AG04449 (cell line): ENCODE data around the gene CDC14A.

Source experiments
- CTCF ChIA-PET: fragments of 350-600 bp; formaldehyde crosslinking; extraction: SDS; loops from one replicate; lab custom pipeline; 2021; ENCODE audit warnings: antibody characterized with exemption; lab: Yijun Ruan, JAX
- POLR2A ChIA-PET: fragments of 400-600, 350-600 bp; formaldehyde crosslinking; extraction: SDS; loops from one replicate; lab custom pipeline; 2020; ENCODE audit warnings: antibody characterized with exemption, inconsistent platforms; lab: Yijun Ruan, JAX
- DNase-seq: peaks from one replicate; pipeline ENCODE4 v3.0.0-alpha.2; 2010; ENCODE audit warnings: low read depth, low spot score
- H3K4me3 ChIP-seq: 2 replicates; pipeline ENCODE4 v1.5.1; 2011; ENCODE audit warnings: low read depth, mild to moderate bottlenecking, control low read depth, low read length
- TF ChIP-seq, protein P1 (sequence below): IDR thresholded peaks from one replicate; pipeline ENCODE4 v1.5.1; 2011; ENCODE audit warnings: mild to moderate bottlenecking, moderate library complexity, low read length, control low read depth, inconsistent platforms; ENCODE audit not compliant: insufficient read depth; ENCODE audit errors: missing control alignments

CDC14A gene

GRCh38 chr1:100441146-100441545 lies 88.8 kb downstream of the CDC14A start:
- no peak for DNase-seq
- ChIA-PET POLR2A (no interaction called here), CTCF (interaction anchor here (1.0 to 5.8 kb wide), 4 partner anchors 10 to 21 kb away, joined by 3 to 38 read pairs (median 4); no protein-coding TSS in a partner anchor)
- TF ChIP-seq, protein P1, sequence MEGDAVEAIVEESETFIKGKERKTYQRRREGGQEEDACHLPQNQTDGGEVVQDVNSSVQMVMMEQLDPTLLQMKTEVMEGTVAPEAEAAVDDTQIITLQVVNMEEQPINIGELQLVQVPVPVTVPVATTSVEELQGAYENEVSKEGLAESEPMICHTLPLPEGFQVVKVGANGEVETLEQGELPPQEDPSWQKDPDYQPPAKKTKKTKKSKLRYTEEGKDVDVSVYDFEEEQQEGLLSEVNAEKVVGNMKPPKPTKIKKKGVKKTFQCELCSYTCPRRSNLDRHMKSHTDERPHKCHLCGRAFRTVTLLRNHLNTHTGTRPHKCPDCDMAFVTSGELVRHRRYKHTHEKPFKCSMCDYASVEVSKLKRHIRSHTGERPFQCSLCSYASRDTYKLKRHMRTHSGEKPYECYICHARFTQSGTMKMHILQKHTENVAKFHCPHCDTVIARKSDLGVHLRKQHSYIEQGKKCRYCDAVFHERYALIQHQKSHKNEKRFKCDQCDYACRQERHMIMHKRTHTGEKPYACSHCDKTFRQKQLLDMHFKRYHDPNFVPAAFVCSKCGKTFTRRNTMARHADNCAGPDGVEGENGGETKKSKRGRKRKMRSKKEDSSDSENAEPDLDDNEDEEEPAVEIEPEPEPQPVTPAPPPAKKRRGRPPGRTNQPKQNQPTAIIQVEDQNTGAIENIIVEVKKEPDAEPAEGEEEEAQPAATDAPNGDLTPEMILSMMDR: no peak
- H3K4me3 ChIP-seq: no peak overlapping the region

DNA sequence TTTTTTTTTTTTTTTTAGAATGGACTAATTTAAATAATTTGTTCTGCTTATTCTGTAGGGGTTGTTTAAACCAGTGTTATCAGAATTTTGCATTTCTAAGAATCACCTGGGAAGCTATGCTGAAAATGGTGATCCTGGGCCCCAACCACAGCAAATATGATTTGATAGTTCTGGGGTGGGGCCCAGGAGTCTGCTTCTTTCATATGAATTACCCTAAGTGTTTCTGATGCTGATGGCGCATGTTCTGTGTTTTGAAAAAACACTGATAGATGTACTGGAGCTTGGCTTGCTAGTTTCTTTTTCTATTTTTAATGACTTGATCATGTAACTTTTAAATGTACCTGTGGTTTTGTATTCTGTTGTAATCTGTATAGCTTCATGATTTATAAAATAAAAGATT lies 89.3 kb downstream of the CDC14A start:
- ChIA-PET POLR2A (no interaction called here), CTCF (interaction anchor here (1.2 to 5.8 kb wide), 3 partner anchors 13 to 20 kb away, joined by 3 to 38 read pairs (median 4); no protein-coding TSS in a partner anchor)
- H3K4me3 ChIP-seq: no peak overlapping the region
- TF ChIP-seq, protein P1: no peak
- DNase-seq: no peak

DNA sequence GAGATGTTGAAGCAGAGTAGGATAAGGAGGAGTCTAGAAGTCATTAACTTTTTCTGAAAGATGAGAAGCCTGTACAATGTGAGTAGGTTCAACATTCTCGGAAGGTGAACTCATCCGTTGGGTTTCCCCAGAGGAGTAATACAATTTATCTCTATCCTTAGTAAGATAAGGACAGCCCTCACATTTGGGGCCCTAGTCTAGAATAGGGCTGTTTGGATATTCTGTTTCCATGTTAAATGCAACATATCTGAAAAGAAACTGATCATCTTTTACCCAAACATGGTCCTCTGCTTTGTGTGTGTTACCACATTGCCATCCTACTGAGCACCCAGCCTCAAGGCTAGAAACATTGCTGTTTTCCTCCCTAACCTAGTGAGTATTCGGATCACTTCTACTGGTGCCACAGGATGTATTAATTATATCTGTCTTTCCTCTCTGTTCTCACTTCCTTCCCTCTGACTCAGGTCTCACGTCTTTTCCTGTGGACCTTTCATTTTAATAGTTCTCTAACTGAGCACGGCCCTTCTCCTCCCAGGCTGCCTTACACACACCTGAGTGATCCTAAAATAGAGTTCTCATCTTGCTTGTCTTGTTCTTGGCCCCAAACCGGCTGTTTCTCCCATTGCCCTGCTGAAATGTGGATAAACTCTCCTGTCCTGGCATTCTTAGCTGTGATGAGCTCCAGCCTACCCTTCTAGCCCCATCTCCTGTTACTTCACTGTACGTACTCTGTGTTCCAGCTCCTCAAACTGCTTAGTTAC lies 91.7 kb downstream of the CDC14A start:
- H3K4me3 ChIP-seq: no peak overlapping the region
- TF ChIP-seq, protein P1: no peak
- ChIA-PET CTCF (interaction anchor here (1.0 to 5.8 kb wide), 5 partner anchors 9 to 423 kb away, joined by 3 to 38 read pairs (median 5); no protein-coding TSS in a partner anchor), POLR2A (no interaction called here)
- DNase-seq: no peak

DNA sequence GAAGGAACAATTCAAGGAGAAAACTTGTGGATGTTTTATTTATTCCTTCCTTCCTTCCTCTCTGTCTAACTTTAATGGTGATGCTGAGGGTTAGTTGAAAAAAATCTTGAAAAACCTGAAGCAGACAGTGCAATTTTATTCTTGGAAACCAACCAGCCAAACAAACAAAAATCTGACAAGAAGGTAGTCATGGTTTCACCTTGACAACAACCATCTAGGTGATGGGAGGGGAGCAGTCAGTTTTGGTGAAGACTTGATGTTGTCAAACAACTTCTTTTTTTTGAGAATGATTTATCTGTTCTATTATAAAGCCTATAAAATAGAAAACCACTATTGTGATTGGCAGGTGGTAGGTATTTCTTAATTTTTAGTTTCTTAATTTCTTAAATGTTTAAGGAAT lies 93.3 kb downstream of the CDC14A start:
- CTCF ChIA-PET: interaction anchor here (2.9 to 5.8 kb wide), 2 partner anchors 9 to 18 kb away, joined by 7 to 38 read pairs; no protein-coding TSS in a partner anchor
- POLR2A ChIA-PET: no interaction called here

DNA sequence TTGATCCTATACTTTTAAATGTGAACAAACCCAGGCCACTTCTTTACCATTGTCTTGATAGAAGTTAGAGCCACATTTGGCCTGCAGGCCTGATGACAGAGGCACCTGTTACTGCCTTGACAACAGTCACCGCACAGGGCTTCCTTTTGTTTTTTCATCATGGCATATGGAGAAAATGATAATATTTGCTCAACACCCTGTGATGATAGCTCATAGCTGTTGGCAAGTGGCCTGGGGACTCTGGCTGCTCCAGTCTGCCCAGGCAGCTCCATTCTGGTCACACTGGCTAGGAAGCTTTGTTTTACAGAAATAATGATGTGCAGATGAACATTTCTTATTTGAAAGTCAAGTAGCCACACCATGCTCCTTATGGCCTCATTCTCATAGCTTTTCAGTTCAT lies 96.1 kb downstream of the CDC14A start:
- no peak for DNase-seq
- ChIA-PET CTCF (interaction anchor here (1.4 to 3.1 kb wide), 5 partner anchors 7 to 422 kb away, joined by 4 to 23 read pairs (median 17); no protein-coding TSS in a partner anchor), POLR2A (no interaction called here)
- TF ChIP-seq, protein P1: no peak
- H3K4me3 ChIP-seq: no peak overlapping the region

More for the DNA sequence above, 93.3 kb downstream of the CDC14A start:
- TF ChIP-seq, protein P1: no peak
- no peak overlapping the region for H3K4me3 ChIP-seq
- no peak for DNase-seq

DNA sequence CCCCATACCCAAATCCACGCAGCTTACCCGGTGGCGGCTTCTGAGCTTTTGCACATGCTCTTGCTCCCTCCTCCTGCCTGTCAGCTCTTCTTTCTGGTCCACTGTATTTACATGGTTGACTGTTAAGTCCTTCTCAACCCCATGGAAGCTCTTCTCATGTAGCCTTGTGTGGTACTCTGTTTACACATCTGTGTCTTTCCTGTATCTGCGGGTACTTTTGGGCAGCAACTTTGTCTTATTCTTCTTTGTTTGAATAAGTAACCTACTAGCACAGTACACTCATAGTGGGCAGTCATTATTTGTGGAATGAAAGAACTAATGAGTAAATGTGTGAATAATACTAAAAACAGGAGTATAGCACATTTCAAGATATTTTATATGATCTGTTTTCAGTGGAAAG lies 97.2 kb downstream of the CDC14A start:
- ChIA-PET POLR2A (no interaction called here), CTCF (interaction anchor here (2.9 to 3.1 kb wide), 2 partner anchors 10 to 16 kb away, joined by 9 to 19 read pairs; no protein-coding TSS in a partner anchor)
- TF ChIP-seq, protein P1: no peak
- no peak for DNase-seq
- no peak overlapping the region for H3K4me3 ChIP-seq
